C1 segment of cervical spinal cord (tissue), 14 donors: Measurements from ENCODE around the gene KRTAP10-9.

Experiments used
- DNase-seq, 14 donors: peaks; one replicate each; lab custom pipeline; 2025; lab: John Stamatoyannopoulos, UW

Gene KRTAP10-9

GRCh38 chr21:44664691-44665090, 37.8 kb downstream of the KRTAP10-9 start:
- DNase-seq = no peak

GRCh38 chr21:44666401-44667320, 39.8 kb downstream of the KRTAP10-9 start, which contains the start of gene KRTAP12-2:
Gene KRTAP12-2, minus strand, starts transcription at chr21:44666927. Its CDS starts 41 bp downstream, at chr21:44666886.
- DNase-seq = no peak

DNA sequence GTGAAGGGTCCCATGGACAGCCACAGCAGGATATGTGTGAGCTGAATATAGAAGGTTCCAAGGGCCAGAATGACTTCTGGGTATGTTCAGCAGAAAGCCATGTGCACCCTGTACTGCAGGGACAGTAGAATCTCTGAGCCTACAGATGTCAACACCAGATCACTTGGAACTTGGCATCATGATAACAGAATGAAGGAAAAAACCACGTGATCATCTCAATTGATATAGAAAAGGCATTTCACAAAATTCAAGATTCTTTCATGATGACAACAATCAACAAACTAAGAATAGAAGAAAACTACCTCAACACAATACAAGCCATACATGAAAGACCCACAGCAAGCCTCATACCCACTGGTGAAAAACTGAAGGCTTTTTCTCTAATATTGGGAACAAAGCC, 40.7 kb downstream of the KRTAP10-9 start:
- no peak for DNase-seq

GRCh38 chr21:44670642-44671432, 43.9 kb downstream of the KRTAP10-9 start:
- DNase-seq = no peak

DNA sequence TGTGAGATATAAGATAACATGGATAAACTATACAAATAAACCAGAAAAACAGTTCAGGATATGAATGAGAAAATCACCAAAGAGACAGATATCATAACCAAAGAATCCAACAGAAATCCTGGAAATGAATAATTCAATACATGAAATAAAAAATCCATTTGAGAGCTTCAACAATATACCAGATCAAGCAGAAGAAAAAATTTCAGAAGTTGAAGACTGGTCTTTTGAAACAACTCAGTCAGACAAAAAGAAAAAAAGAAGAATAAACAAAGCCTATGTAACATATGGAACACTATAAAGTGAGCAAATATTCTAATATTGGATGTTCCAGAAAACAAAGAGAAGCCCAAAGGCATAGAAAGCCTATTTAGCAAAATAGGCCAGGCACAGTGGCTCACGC, 45.0 kb downstream of the KRTAP10-9 start:
- DNase-seq = no peak

DNA sequence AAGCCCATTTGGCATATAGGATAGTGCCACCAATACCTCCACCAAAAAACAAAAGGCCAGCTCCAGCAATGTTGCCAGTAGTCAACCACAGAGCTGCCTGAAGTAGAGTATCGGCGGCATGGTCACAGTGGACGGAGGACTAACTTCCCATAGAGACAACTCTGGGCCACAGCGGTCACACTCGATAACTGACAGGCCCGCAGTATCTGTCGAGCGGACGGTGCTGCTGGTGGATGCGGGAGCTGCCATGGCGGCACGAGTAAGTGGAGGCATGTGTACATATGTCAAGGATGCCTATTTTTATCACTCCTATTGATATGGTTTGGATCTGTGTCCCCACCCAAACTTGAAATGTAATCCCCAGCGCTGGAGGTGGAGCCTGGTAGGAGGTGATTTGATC, 51.0 kb downstream of the KRTAP10-9 start:
- no peak for DNase-seq
